Cortex of kidney (tissue), 1 donor: Measurements from ENCODE around the gene INPP5A.

Source experiments
- DNase-seq: peaks from one replicate; lab custom pipeline; 2025; lab: John Stamatoyannopoulos, UW

INPP5A gene

GRCh38 chr10:132535065-132535651 lies 2.4 kb upstream of the INPP5A start:
- DNase-seq, result no peak

GRCh38 chr10:132536241-132536876 lies 1.2 kb upstream of the INPP5A start:
- DNase-seq, result no peak

- peak; percentile 94 for DNase-seq
Measured at GRCh38 chr10:132536877-132537683, 507 bp upstream of the INPP5A start.

- no peak for DNase-seq
Measured at GRCh38 chr10:132538031-132538789, 623 bp downstream of the INPP5A start.

- no peak for DNase-seq
Measured at GRCh38 chr10:132538790-132539421, 1.3 kb downstream of the INPP5A start.

- no peak for DNase-seq
Measured at GRCh38 chr10:132539431-132539839, 1.8 kb downstream of the INPP5A start.

- no peak for DNase-seq
Measured at GRCh38 chr10:132539894-132540293, 2.3 kb downstream of the INPP5A start.

GRCh38 chr10:132540456-132540855 lies 2.9 kb downstream of the INPP5A start:
- no peak for DNase-seq

- DNase-seq, result no peak
Measured at GRCh38 chr10:132541129-132541528, 3.5 kb downstream of the INPP5A start.

GRCh38 chr10:132541601-132542011 lies 4.0 kb downstream of the INPP5A start:
- DNase-seq, result no peak

GRCh38 chr10:132542086-132542775 lies 4.6 kb downstream of the INPP5A start:
- no peak for DNase-seq

- no peak for DNase-seq
Measured at GRCh38 chr10:132542819-132543218, 5.2 kb downstream of the INPP5A start.

GRCh38 chr10:132543916-132544743 lies 6.5 kb downstream of the INPP5A start:
- no peak for DNase-seq

GRCh38 chr10:132544744-132545658 lies 7.4 kb downstream of the INPP5A start:
- DNase-seq, result no peak

GRCh38 chr10:132545659-132546367 lies 8.2 kb downstream of the INPP5A start:
- DNase-seq, result no peak

- DNase-seq, result no peak
Measured at GRCh38 chr10:132546567-132547420, 9.2 kb downstream of the INPP5A start.

- no peak for DNase-seq
Measured at GRCh38 chr10:132547421-132547861, 9.9 kb downstream of the INPP5A start.
